Measurements from ENCODE around the gene LIPF.
"Not testable (repeated sequence)": the region's sequence is repeated elsewhere in the genome, so short reads cannot be mapped to it uniquely, and the experiment has no call there.

The LIPF gene

DNA sequence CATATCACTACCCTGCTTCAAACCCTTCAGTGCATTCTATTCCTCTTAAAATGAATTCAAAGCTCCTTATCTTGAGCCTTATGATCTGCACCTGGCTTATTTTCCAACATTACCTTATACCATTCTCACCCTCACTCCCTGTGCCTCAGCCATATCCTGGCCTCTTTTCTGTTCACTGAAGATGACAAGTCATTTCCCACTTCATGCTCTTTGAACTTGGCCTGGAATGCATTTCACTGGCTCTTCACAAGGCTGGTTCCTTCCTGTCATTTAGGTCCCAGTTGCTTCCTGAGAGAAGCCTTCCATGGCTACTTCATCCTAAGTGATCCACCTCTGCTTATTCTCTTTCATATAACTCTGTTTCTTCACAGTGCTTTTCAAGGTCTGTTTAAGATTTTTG is 3.2 kb upstream of the LIPF start:
- Histone ChIP-seq H3K4me2 (ENCODE audit: low read length) (no peak overlapping the region), H3K36me3 (replicated peaks; ENCODE audit: low read depth, low read length) (no peaks in the 10 kb centered on the region), H4K20me1 (ENCODE audit: insufficient read depth, low read length) (no peaks in the 10 kb centered on the region), H3K4me3 (ENCODE audit: low read length) (no peak overlapping the region), H2AFZ (ENCODE audit: low read depth, low read length) (no peak overlapping the region), H3K27ac (ENCODE audit: low read length) (no peak overlapping the region), H3K4me1 (ENCODE audit: low read length) (peaks cover 11% of the 10 kb centered on the region), H3K79me2 (ENCODE audit: low read length) (no peaks in the 10 kb centered on the region), H3K9ac (ENCODE audit: low read length) (no peak overlapping the region), H3K27me3 (ENCODE audit: low read depth, low read length) (no peaks in the 10 kb centered on the region), H3K9me3 (ENCODE audit: insufficient read depth, low read length) (no peaks in the 10 kb centered on the region)
- TF ChIP-seq, protein P1, sequence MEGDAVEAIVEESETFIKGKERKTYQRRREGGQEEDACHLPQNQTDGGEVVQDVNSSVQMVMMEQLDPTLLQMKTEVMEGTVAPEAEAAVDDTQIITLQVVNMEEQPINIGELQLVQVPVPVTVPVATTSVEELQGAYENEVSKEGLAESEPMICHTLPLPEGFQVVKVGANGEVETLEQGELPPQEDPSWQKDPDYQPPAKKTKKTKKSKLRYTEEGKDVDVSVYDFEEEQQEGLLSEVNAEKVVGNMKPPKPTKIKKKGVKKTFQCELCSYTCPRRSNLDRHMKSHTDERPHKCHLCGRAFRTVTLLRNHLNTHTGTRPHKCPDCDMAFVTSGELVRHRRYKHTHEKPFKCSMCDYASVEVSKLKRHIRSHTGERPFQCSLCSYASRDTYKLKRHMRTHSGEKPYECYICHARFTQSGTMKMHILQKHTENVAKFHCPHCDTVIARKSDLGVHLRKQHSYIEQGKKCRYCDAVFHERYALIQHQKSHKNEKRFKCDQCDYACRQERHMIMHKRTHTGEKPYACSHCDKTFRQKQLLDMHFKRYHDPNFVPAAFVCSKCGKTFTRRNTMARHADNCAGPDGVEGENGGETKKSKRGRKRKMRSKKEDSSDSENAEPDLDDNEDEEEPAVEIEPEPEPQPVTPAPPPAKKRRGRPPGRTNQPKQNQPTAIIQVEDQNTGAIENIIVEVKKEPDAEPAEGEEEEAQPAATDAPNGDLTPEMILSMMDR (IDR thresholded peaks at IDR 0.05; ENCODE audit: low read depth, low read length), result no peak
- no peak for TF ChIP-seq EZH2phosphoT487 (IDR thresholded peaks at IDR 0.05; ENCODE audit: low read depth)

DNA sequence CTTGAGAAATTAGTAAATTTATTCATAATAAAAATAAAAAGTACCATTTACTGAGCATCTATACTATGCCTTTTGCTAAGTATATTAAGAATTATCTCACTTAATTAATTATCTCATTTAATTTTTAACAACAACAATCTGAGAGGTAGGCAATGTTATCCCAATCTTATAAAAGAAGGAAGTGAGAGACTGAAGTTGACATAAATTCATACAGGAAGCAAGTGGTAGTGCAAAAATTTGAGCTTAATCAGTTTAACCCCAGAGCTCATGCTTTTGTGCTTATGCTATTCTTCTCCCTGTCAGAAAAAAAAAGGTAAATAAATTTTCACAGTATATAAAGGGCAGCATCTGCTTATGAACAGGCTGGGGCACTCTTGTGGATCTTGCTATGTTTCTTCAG is 2.7 kb upstream of the LIPF start:
- peaks cover 11% of the 10 kb centered on the region for H3K4me1 ChIP-seq (ENCODE audit: low read length)
- no peak overlapping the region; the same call in 1 of the 2 replicates for H3K4me2 ChIP-seq (ENCODE audit: low read length)
- H4K20me1 ChIP-seq (ENCODE audit: insufficient read depth, low read length), result no peaks in the 10 kb centered on the region
- H2AFZ ChIP-seq (ENCODE audit: low read depth, low read length), result no peak overlapping the region
- H3K27me3 ChIP-seq (ENCODE audit: low read depth, low read length), result no peaks in the 10 kb centered on the region
- H3K9me3 ChIP-seq (ENCODE audit: insufficient read depth, low read length), result no peaks in the 10 kb centered on the region
- H3K79me2 ChIP-seq (ENCODE audit: low read length), result no peaks in the 10 kb centered on the region
- no peak overlapping the region for H3K27ac ChIP-seq (ENCODE audit: low read length)
- TF ChIP-seq EZH2phosphoT487 (IDR thresholded peaks at IDR 0.05; ENCODE audit: low read depth), result no peak
- TF ChIP-seq, protein P1 (IDR thresholded peaks at IDR 0.05; ENCODE audit: low read depth, low read length), result no peak
- no peak overlapping the region for H3K9ac ChIP-seq (ENCODE audit: low read length)
- no peaks in the 10 kb centered on the region for H3K36me3 ChIP-seq (replicated peaks; ENCODE audit: low read depth, low read length)
- no peak overlapping the region for H3K4me3 ChIP-seq (ENCODE audit: low read length)

DNA sequence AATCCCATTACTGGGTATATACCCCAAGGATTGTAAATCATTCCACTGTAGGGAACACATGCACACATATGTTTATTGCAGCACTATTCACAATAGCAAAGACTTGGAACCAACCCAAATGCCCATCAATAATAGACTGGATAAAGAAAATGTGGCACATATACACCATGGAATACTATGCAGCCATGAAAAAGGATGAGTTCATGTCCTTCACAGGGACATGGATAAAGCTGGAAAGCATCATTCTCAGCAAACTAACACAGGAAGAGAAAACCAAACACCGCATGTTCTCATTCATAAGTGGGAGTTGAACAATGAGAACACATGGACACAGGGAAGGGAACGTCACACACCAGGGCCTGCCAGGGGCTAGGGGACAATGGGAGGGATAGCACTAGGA is 1.1 kb upstream of the LIPF start:
- not testable (repeated sequence) for H3K79me2 ChIP-seq (ENCODE audit: low read length); H3K9me3 ChIP-seq (ENCODE audit: insufficient read depth, low read length); H4K20me1 ChIP-seq (ENCODE audit: insufficient read depth, low read length); H3K27ac ChIP-seq (ENCODE audit: low read length); H3K9ac ChIP-seq (ENCODE audit: low read length); H3K4me2 ChIP-seq (ENCODE audit: low read length); H2AFZ ChIP-seq (ENCODE audit: low read depth, low read length); H3K4me3 ChIP-seq (ENCODE audit: low read length); H3K36me3 ChIP-seq (replicated peaks; ENCODE audit: low read depth, low read length); H3K27me3 ChIP-seq (ENCODE audit: low read depth, low read length)
- H3K4me1 ChIP-seq (ENCODE audit: low read length), result peaks cover 11% of the 10 kb centered on the region

DNA sequence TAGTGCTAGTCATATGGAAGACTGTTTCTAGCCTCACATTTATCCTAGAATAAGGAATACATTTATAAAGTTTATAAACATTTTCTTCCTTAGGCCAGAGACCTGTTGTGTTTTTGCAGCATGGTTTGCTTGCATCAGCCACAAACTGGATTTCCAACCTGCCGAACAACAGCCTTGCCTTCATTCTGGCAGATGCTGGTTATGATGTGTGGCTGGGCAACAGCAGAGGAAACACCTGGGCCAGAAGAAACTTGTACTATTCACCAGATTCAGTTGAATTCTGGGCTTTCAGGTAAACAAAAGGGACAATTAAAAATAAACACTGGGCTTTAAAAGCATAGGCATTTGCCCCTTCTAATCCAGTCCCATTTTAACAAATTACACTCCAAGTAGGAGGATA is 4.2 kb downstream of the LIPF start:
- H3K9ac ChIP-seq (ENCODE audit: low read length), result no peak overlapping the region
- no peaks in the 10 kb centered on the region for H3K79me2 ChIP-seq (ENCODE audit: low read length)
- H4K20me1 ChIP-seq (ENCODE audit: insufficient read depth, low read length), result no peaks in the 10 kb centered on the region
- H3K27ac ChIP-seq (ENCODE audit: low read length), result no peak overlapping the region
- peaks cover 20% of the 10 kb centered on the region for H3K4me1 ChIP-seq (ENCODE audit: low read length)
- H3K4me3 ChIP-seq (ENCODE audit: low read length), result no peak overlapping the region
- no peaks in the 10 kb centered on the region for H3K36me3 ChIP-seq (replicated peaks; ENCODE audit: low read depth, low read length)
- H3K27me3 ChIP-seq (ENCODE audit: low read depth, low read length), result no peaks in the 10 kb centered on the region
- H3K9me3 ChIP-seq (ENCODE audit: insufficient read depth, low read length), result no peaks in the 10 kb centered on the region
- TF ChIP-seq EZH2phosphoT487 (IDR thresholded peaks at IDR 0.05; ENCODE audit: low read depth), result no peak
- TF ChIP-seq, protein P1 (IDR thresholded peaks at IDR 0.05; ENCODE audit: low read depth, low read length), result no peak
- no peak overlapping the region for H2AFZ ChIP-seq (ENCODE audit: low read depth, low read length)
- H3K4me2 ChIP-seq (ENCODE audit: low read length), result no peak overlapping the region

DNA sequence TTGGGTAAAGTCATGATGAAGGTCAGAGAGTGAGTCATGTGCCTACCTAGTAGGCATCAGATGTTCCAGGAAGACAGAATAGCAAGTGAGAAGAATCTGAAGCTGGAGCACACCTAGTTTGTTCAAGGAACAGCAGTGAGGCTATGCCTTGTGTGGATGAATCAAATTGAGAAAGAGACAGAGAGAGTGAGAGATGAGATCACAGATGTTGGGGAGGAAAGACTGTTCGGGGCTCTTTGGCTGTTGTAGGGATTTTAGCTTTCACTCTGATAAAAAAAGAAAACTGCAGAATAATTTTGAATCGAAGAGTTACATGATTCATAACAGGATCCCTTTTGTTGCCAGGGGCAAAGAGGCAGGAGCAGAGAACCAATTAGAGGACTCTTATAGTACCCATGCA is 6.3 kb downstream of the LIPF start:
- Histone ChIP-seq H3K4me3 (ENCODE audit: low read length) (peak overlapping the region; percentile 15; the same call in 1 of the 2 replicates), H3K27ac (ENCODE audit: low read length) (peak overlapping the region; percentile 23), H4K20me1 (ENCODE audit: insufficient read depth, low read length) (no peaks in the 10 kb centered on the region), H3K79me2 (ENCODE audit: low read length) (no peaks in the 10 kb centered on the region), H3K4me1 (ENCODE audit: low read length) (peaks cover 20% of the 10 kb centered on the region), H3K27me3 (ENCODE audit: low read depth, low read length) (no peaks in the 10 kb centered on the region), H2AFZ (ENCODE audit: low read depth, low read length) (no peak overlapping the region), H3K9ac (ENCODE audit: low read length) (no peak overlapping the region), H3K4me2 (ENCODE audit: low read length) (peak overlapping the region; percentile 51), H3K9me3 (ENCODE audit: insufficient read depth, low read length) (no peaks in the 10 kb centered on the region), H3K36me3 (replicated peaks; ENCODE audit: low read depth, low read length) (no peaks in the 10 kb centered on the region)
- TF ChIP-seq EZH2phosphoT487 (IDR thresholded peaks at IDR 0.05; ENCODE audit: low read depth), result no peak
- TF ChIP-seq, protein P1 (IDR thresholded peaks at IDR 0.05; ENCODE audit: low read depth, low read length), result no peak

Data from OCI-LY3 (cell line).